Right lobe of liver (tissue), 4 donors: ENCODE measurements around the gene FBXW11.

ENCODE experiments used
- POLR2A ChIP-seq: fragments of 450-650 bp; IDR thresholded peaks from one replicate; pipeline ENCODE4 v1.6.1; 2017; ENCODE audit warnings: antibody characterized with exemption, mild to moderate bottlenecking
- TF ChIP-seq, protein P1 (sequence below), 4 donors: fragments of 200-600 bp in 3 of 4; fragments of 450-650 bp in 1 of 4; IDR thresholded peaks; one replicate each; pipeline versions ENCODE4 v1.5.1 to v1.8.0; 2016 to 2022; ENCODE audit warnings: antibody characterized with exemption in 4 of 4, mild to moderate bottlenecking in 2 of 4
- donor health status: DM: no; HTN: no; CAD: no.
- donor health status: DM: no; HTN: no; CAD: no.
- donor health status: DM: no; HTN: yes; CAD: no.

DNA sequence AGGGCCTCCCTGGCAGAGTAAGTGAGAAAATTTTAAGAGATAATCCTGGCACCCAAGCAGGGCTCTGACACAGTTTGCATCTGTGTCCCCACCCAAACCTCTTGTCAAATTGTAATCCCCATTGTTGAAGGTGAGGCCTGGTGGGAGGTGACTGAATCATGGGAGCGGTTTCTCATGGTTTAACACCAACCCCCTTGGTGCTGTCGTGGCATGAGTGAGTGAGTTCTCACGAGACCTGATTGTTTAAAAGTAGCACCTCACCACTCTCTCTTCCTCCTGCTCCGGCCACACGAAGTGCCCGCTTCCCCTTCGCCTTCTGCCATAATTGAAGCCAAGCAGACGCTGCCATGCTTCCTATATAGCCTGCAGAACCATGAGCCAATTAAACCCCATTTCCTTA is 80.1 kb downstream of the FBXW11 start:
- TF ChIP-seq, protein P1, sequence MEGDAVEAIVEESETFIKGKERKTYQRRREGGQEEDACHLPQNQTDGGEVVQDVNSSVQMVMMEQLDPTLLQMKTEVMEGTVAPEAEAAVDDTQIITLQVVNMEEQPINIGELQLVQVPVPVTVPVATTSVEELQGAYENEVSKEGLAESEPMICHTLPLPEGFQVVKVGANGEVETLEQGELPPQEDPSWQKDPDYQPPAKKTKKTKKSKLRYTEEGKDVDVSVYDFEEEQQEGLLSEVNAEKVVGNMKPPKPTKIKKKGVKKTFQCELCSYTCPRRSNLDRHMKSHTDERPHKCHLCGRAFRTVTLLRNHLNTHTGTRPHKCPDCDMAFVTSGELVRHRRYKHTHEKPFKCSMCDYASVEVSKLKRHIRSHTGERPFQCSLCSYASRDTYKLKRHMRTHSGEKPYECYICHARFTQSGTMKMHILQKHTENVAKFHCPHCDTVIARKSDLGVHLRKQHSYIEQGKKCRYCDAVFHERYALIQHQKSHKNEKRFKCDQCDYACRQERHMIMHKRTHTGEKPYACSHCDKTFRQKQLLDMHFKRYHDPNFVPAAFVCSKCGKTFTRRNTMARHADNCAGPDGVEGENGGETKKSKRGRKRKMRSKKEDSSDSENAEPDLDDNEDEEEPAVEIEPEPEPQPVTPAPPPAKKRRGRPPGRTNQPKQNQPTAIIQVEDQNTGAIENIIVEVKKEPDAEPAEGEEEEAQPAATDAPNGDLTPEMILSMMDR (IDR thresholded peaks at IDR 0.05): no peak
- no peak for TF ChIP-seq POLR2A
